Astrocyte of the hippocampus (primary cell): Measurements from ENCODE around the gene ATP2A1.
"Not testable (repeated sequence)": the region's sequence is repeated elsewhere in the genome, so short reads cannot be mapped to it uniquely, and the experiment has no call there.

ENCODE experiments used
- DNase-seq: peaks from one replicate; pipeline ENCODE4 v3.0.0; 2011; ENCODE audit warnings: low read depth, low spot score

The ATP2A1 gene

GRCh38 chr16:28859326-28859725 lies 19.0 kb upstream of the ATP2A1 start:
- no peak for DNase-seq

GRCh38 chr16:28863929-28864793 lies 14.1 kb upstream of the ATP2A1 start:
- DNase-seq: peak; percentile 66

GRCh38 chr16:28865001-28865688 lies 13.1 kb upstream of the ATP2A1 start:
- DNase-seq: no peak

- no peak for DNase-seq
These were observed 12.4 kb upstream of the ATP2A1 start for GRCh38 chr16:28865722-28866453.

- no peak for DNase-seq
These were observed 11.9 kb upstream of the ATP2A1 start for GRCh38 chr16:28866454-28866804.

- DNase-seq: no peak
These were observed 11.0 kb upstream of the ATP2A1 start for GRCh38 chr16:28867241-28867640.

- DNase-seq: not testable (repeated sequence)
These were observed 10.6 kb upstream of the ATP2A1 start for GRCh38 chr16:28867646-28868045.

GRCh38 chr16:28869201-28869600 lies 9.1 kb upstream of the ATP2A1 start:
- no peak for DNase-seq

GRCh38 chr16:28872952-28873351 lies 5.3 kb upstream of the ATP2A1 start:
- no peak for DNase-seq

GRCh38 chr16:28873543-28874201 lies 4.6 kb upstream of the ATP2A1 start:
- DNase-seq: no peak

- DNase-seq: no peak
These were observed 3.9 kb upstream of the ATP2A1 start for GRCh38 chr16:28874406-28874805.

GRCh38 chr16:28875134-28876018 lies 2.9 kb upstream of the ATP2A1 start:
- DNase-seq: no peak

- DNase-seq: no peak
These were observed 2.1 kb upstream of the ATP2A1 start for GRCh38 chr16:28876019-28876659.

- no peak for DNase-seq
These were observed 1.2 kb upstream of the ATP2A1 start for GRCh38 chr16:28876973-28877654.

- no peak for DNase-seq
These were observed 660 bp upstream of the ATP2A1 start for GRCh38 chr16:28877655-28878000.

- peak; percentile 18 for DNase-seq
These were observed 1.1 kb downstream of the ATP2A1 start for GRCh38 chr16:28879261-28879840.

- peak; percentile 95 for DNase-seq
These were observed 1.7 kb downstream of the ATP2A1 start for GRCh38 chr16:28879841-28880588.

- DNase-seq: no peak
These were observed 2.3 kb downstream of the ATP2A1 start for GRCh38 chr16:28880589-28880915.

GRCh38 chr16:28880955-28881354 lies 2.7 kb downstream of the ATP2A1 start:
- DNase-seq: no peak
